Keratinocyte (primary cell): ENCODE data around the gene PGPEP1. TPM values are rescaled to one million over a fixed set of nuclear protein-coding genes. Genes with fewer than 3 reads are reported as not detected.

ENCODE experiments used
- DNase-seq: peaks from one replicate; pipeline ENCODE4 v3.0.0-alpha.2; 2011; ENCODE audit warnings: low read depth, missing footprints, low spot score
- FAIRE-seq: peaks from 2 replicates; lab custom pipeline; 2011; peaks lifted over from hg19 to GRCh38; lab: Jason Lieb, UNC
- H2AFZ ChIP-seq: 2 replicates; pipeline ENCODE4 v1.6.0; 2012; ENCODE audit warnings: low read length, control low read depth, inconsistent platforms; ENCODE audit not compliant: control insufficient read depth
- H3K27ac ChIP-seq: 2 replicates; pipeline ENCODE4 v1.5.1; 2011; ENCODE audit warnings: low read length; ENCODE audit not compliant: control insufficient read depth, insufficient read depth
- H3K27me3 ChIP-seq: 3 replicates; pipeline ENCODE4 v1.6.0; 2011; ENCODE audit warnings: low read length; ENCODE audit not compliant: control insufficient read depth, insufficient read depth; ENCODE audit errors: extremely low read depth
- H3K36me3 ChIP-seq, 2 experiments: 2 replicates in 1 of 2; 3 replicates in 1 of 2; pipeline ENCODE4 v1.5.1; 2011; ENCODE audit warnings: low read length in 2 of 2, mild to moderate bottlenecking in 1 of 2; ENCODE audit not compliant: control insufficient read depth in 2 of 2, insufficient read depth in 2 of 2; ENCODE audit errors: extremely low read depth in 1 of 2
- H3K4me1 ChIP-seq: 3 replicates; pipeline ENCODE4 v1.5.1; 2011; ENCODE audit warnings: low read length; ENCODE audit not compliant: control insufficient read depth, insufficient read depth; ENCODE audit errors: extremely low read depth
- H3K4me2 ChIP-seq: 3 replicates; pipeline ENCODE4 v1.6.0; 2011; ENCODE audit warnings: low read depth, low read length; ENCODE audit not compliant: control insufficient read depth, insufficient read depth; ENCODE audit errors: extremely low read depth
- H3K4me3 ChIP-seq, 3 experiments: fragments of 200-600 bp in 1 of 3; sonication (generic) in 1 of 3; 2 replicates in 2 of 3; 3 replicates in 1 of 3; pipeline ENCODE4 v1.5.1; 2011 to 2016; ENCODE audit warnings: low read length in 3 of 3, mild to moderate bottlenecking in 3 of 3, control low read depth in 2 of 3, inconsistent platforms in 1 of 3, low read depth in 1 of 3, mixed read lengths in 1 of 3, mixed run types in 1 of 3, moderate library complexity in 1 of 3; ENCODE audit not compliant: control insufficient read depth in 2 of 3, insufficient read depth in 2 of 3; ENCODE audit errors: extremely low read depth in 1 of 3
- H3K79me2 ChIP-seq: 2 replicates; pipeline ENCODE4 v1.6.0; 2012; ENCODE audit warnings: low read length; ENCODE audit not compliant: control insufficient read depth, insufficient read depth
- H3K9ac ChIP-seq: 3 replicates; pipeline ENCODE4 v1.6.0; 2011; ENCODE audit warnings: low read length; ENCODE audit not compliant: control insufficient read depth, insufficient read depth; ENCODE audit errors: extremely low read depth
- H3K9me1 ChIP-seq: 3 replicates; pipeline ENCODE4 v1.6.0; 2011; ENCODE audit warnings: low read length; ENCODE audit not compliant: control insufficient read depth, insufficient read depth; ENCODE audit errors: extremely low read depth
- H3K9me3 ChIP-seq: 2 replicates; pipeline ENCODE4 v1.5.1; 2012; ENCODE audit warnings: low read depth, low read length; ENCODE audit not compliant: control insufficient read depth
- H4K20me1 ChIP-seq: 3 replicates; pipeline ENCODE4 v1.6.0; 2011; ENCODE audit warnings: low read length; ENCODE audit not compliant: control insufficient read depth, insufficient read depth; ENCODE audit errors: extremely low read depth
- CTCF ChIP-seq, 3 experiments: IDR thresholded peaks in 1 of 3; conservative IDR thresholded peaks in 1 of 3; optimal IDR thresholded peaks in 1 of 3; 2 replicates in 2 of 3; 3 replicates in 1 of 3; pipeline versions ENCODE3 to v1.5.1; 2011; ENCODE audit warnings: low read length in 3 of 3, mild to moderate bottlenecking in 3 of 3, moderate library complexity in 2 of 3, control low read depth in 1 of 3, inconsistent platforms in 1 of 3; ENCODE audit not compliant: insufficient read depth in 2 of 3; ENCODE audit errors: extremely low read depth in 1 of 3
- EZH2 ChIP-seq: IDR thresholded peaks from one replicate; pipeline ENCODE4 v1.6.1; 2012; ENCODE audit warnings: inconsistent platforms, mild to moderate bottlenecking, low read length, moderate library complexity
- dilution Hi-C: fragments of 300-500 bp; cut with MboI; formaldehyde crosslinking; loops from one replicate; pipeline ENCODE4 v1.7.0; 2020; ENCODE audit warnings: low sequenced_read_pairs; ENCODE audit not compliant: extremely low pct_ligation_motif_present
- polyA plus RNA-seq, 5 experiments: library from polyadenylated mRNA; depleted of rRNA in 3 of 5; stranded (reverse) in 3 of 5; stranded (forward) in 1 of 5; unstranded in 1 of 5; fragments of >200 nt; gene quantifications; 1 replicate in 1 of 5; 2 replicates in 3 of 5; 3 replicates in 1 of 5; pipeline versions ENCODE4 v1.2.1 to v1.2.3, GENCODE V29; 2011 to 2012; ENCODE audit warnings: missing spikeins in 2 of 5, low read depth in 1 of 5, low replicate concordance in 1 of 5

The PGPEP1 gene
- polyA plus RNA-seq, 1 donor (not counting 4 experiments of a cell fraction or from before 2014, with no cell fraction given), result 5.6 TPM

DNA sequence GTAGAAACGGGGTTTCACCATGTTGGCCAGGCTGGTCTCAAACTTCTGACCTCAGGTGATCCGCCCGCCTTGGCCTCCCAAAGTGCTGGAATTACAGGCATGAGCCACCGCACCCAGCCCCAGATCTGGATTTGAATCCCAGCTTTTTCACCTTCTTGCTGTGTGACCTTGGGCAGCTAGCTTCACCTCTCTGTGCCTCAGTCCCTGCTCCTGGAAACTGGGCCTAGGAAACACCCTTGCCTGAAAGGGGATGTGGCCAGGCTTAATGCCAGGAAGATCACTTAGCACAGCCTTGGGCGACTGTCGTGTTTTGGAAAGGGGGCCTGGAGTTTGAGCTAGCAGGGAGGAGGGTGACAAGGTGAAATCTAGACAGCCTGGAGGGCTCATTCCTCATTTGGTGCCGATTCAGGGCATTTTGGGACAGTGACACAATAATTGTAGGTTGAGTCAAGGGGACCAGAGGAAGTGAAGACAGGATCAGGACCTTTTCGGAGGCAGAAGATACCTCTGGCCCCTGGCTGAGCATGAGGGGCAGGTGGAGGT, 1.8 kb downstream of the PGPEP1 start:
- Histone ChIP-seq H3K36me3 (no peaks in the 10 kb centered on the region), H3K79me2 (no peaks in the 10 kb centered on the region), H3K27me3 (no peaks in the 10 kb centered on the region), H3K4me3 (no peak overlapping the region), H3K9me1 (no peaks in the 10 kb centered on the region), H3K4me2 (no peak overlapping the region), H4K20me1 (no peaks in the 10 kb centered on the region), H3K27ac (no peak overlapping the region), H3K9me3 (no peaks in the 10 kb centered on the region), H3K4me1 (peaks cover 38% of the 10 kb centered on the region), H2AFZ (no peak overlapping the region), H3K9ac (no peak overlapping the region)
- DNase-seq (no peak), FAIRE-seq (no peak)
- TF ChIP-seq EZH2 (no peak), CTCF (optimal IDR thresholded peaks at IDR 0.05 in 1 of 3, IDR thresholded peaks at IDR 0.05 in 1 of 3, conservative IDR thresholded peaks at IDR 0.05 in 1 of 3; ENCODE audit: extremely low read depth in 1 of 3, insufficient read depth in 2 of 3, low read length in 3 of 3) (no peak)
- dilution Hi-C loops, result no loop called here

- Histone ChIP-seq H3K4me3 (no peak overlapping the region), H3K27ac (peak overlapping the region; percentile 68), H3K4me1 (peaks cover 38% of the 10 kb centered on the region), H4K20me1 (no peaks in the 10 kb centered on the region), H3K79me2 (no peaks in the 10 kb centered on the region), H3K9ac (no peak overlapping the region), H3K9me3 (no peaks in the 10 kb centered on the region), H3K27me3 (no peaks in the 10 kb centered on the region), H2AFZ (no peak overlapping the region), H3K36me3 (no peaks in the 10 kb centered on the region), H3K4me2 (peak overlapping the region; percentile 64), H3K9me1 (no peaks in the 10 kb centered on the region)
- dilution Hi-C loops, result no loop called here
- DNase-seq, result no peak
- TF ChIP-seq CTCF (optimal IDR thresholded peaks at IDR 0.05 in 1 of 3, IDR thresholded peaks at IDR 0.05 in 1 of 3, conservative IDR thresholded peaks at IDR 0.05 in 1 of 3; ENCODE audit: extremely low read depth in 1 of 3, insufficient read depth in 2 of 3, low read length in 3 of 3) (no peak), EZH2 (no peak)
- no peak for FAIRE-seq
These were observed 4.2 kb downstream of the PGPEP1 start for GRCh38 chr19:18344582-18344950.
